Right renal pelvis (tissue), 4 donors: ENCODE results near the gene HDAC3. TPM values are rescaled to one million over a fixed set of nuclear protein-coding genes. Genes with fewer than 3 reads are reported as not detected.

Experiments
- DNase-seq, 4 donors: peaks; one replicate each; pipeline ENCODE4 v3.0.0-alpha.2; 2013; ENCODE audit warnings: low read depth in 4 of 4, low spot score in 3 of 4, missing footprints in 1 of 4
- polyA plus RNA-seq, 4 donors: library from polyadenylated mRNA; unstranded; fragments of 120-200 nt; gene quantifications; one replicate each; pipeline ENCODE4 v1.2.1, GENCODE V29; 2013; ENCODE audit not compliant: insufficient read length in 4 of 4

The HDAC3 gene
- polyA plus RNA-seq, 4 donors = 93.3 to 102 (median 95.2) TPM

GRCh38 chr5:141662028-141662427, 25.4 kb upstream of the HDAC3 start:
- DNase-seq = no peak

- DNase-seq = no peak
Measured at GRCh38 chr5:141657937-141658545, 21.4 kb upstream of the HDAC3 start.

- DNase-seq = no peak
Measured at GRCh38 chr5:141657404-141657803, 20.8 kb upstream of the HDAC3 start.

GRCh38 chr5:141656396-141656795, 19.7 kb upstream of the HDAC3 start:
- DNase-seq = no peak

GRCh38 chr5:141655020-141655419, 18.4 kb upstream of the HDAC3 start:
- no peak for DNase-seq

GRCh38 chr5:141654298-141654697, 17.6 kb upstream of the HDAC3 start:
- no peak for DNase-seq

GRCh38 chr5:141651728-141652105, 15.1 kb upstream of the HDAC3 start:
- DNase-seq = no peak

- DNase-seq = peak; percentile 67 to 70 (median 68)
Measured at GRCh38 chr5:141650851-141651727, 14.4 kb upstream of the HDAC3 start, which contains the start of gene FCHSD1. Gene FCHSD1, minus strand, starts transcription at chr5:141651418. Its CDS starts 50 bp downstream, at chr5:141651368.

- DNase-seq = no peak
Measured at GRCh38 chr5:141649972-141650371, 13.3 kb upstream of the HDAC3 start.

- no peak for DNase-seq
Measured at GRCh38 chr5:141649056-141649688, 12.5 kb upstream of the HDAC3 start.

- no peak for DNase-seq
Measured at GRCh38 chr5:141647851-141648250, 11.2 kb upstream of the HDAC3 start.

GRCh38 chr5:141647242-141647641, 10.6 kb upstream of the HDAC3 start:
- DNase-seq = no peak

GRCh38 chr5:141646026-141646425, 9.4 kb upstream of the HDAC3 start:
- no peak for DNase-seq

GRCh38 chr5:141641634-141642267, 5.1 kb upstream of the HDAC3 start:
- DNase-seq = no peak

GRCh38 chr5:141640698-141641097, 4.0 kb upstream of the HDAC3 start:
- no peak for DNase-seq

GRCh38 chr5:141640051-141640415, 3.4 kb upstream of the HDAC3 start:
- no peak for DNase-seq

GRCh38 chr5:141639357-141640050, 2.9 kb upstream of the HDAC3 start:
- DNase-seq = no peak

GRCh38 chr5:141638771-141639170, 2.1 kb upstream of the HDAC3 start:
- DNase-seq = no peak

GRCh38 chr5:141637767-141638419, 1.2 kb upstream of the HDAC3 start:
- no peak for DNase-seq
